HT-29 (cell line): ENCODE measurements around the gene MXD1. TPM values are rescaled to one million over a fixed set of nuclear protein-coding genes. Genes with fewer than 3 reads are reported as not detected.
A peak's percentile ranks its signal among the peaks of the same experiment; 100 is the strongest.
"Not testable (repeated sequence)": the region's sequence is repeated elsewhere in the genome, so short reads cannot be mapped to it uniquely, and the experiment has no call there.

Experiments used
- DNase-seq: peaks from one replicate; pipeline ENCODE4 v3.0.0-alpha.2; 2015; ENCODE audit warnings: low spot score
- total RNA-seq: library from RNA; depleted of rRNA; stranded (reverse); fragments of >200 nt; shearing (Covaris generic); gene quantifications from 2 replicates; pipeline ENCODE4 v1.2.3, GENCODE V29; 2014; rRNA removed

Gene MXD1, protein sequence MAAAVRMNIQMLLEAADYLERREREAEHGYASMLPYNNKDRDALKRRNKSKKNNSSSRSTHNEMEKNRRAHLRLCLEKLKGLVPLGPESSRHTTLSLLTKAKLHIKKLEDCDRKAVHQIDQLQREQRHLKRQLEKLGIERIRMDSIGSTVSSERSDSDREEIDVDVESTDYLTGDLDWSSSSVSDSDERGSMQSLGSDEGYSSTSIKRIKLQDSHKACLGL
- total RNA-seq: 18.3 and 22.3 TPM in 2 replicates

- no peak for DNase-seq
Observed at GRCh38 chr2:69914950-69915945, at the start of gene MXD1. Gene MXD1 (plus strand): TSS chr2:69915109. CDS start chr2:69915331, 222 bp downstream.

GRCh38 chr2:69888451-69888850 is 26.5 kb upstream of the MXD1 start:
- DNase-seq: no peak

DNA sequence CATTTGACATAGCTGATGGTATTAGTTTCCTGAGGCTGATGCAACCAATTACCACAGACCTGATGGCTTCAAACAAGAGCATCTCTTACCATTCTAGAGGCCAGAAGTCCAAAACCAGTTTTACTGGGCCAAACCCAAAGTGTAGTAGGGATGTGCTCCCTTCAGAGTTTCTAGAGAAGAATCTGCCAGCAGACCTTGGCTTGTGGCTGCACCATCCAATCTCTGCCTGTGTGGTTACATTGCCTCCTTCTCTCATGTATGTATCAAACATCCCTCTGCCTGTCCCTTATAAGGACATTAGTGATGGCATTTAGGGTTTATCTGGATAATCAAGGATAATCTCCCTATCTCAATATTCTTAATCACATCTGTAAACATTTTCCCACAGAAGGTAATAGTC is 25.6 kb upstream of the MXD1 start:
- no peak for DNase-seq

GRCh38 chr2:69890881-69891280 is 24.0 kb upstream of the MXD1 start:
- no peak for DNase-seq

- DNase-seq: not testable (repeated sequence)
Observed at GRCh38 chr2:69892838-69893424, 22.0 kb upstream of the MXD1 start.

GRCh38 chr2:69893684-69894551 is 21.0 kb upstream of the MXD1 start, which contains the start of gene SNRNP27:
Gene SNRNP27 (plus strand): TSS chr2:69893956. CDS start chr2:69893985, 29 bp downstream.
- peak; percentile 84 for DNase-seq

DNA sequence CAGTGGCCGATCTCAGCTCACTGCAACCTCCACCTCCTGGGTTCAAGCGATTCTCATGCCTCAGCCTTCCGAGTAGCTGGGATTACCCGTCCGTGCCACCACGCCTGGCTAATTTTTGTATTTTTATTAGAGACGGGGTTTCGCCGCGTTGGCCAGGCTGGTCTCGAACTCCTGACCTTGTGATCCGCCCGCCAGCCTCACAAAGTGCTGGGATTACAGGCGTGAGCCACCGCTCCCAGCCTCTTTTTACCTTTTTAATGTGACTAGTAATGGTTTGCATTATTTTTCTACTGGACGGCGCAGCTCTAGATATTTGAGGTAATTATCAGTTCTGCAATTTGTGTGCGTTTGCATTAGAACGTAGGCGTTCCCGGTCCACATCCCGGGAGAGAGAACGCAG is 20.2 kb upstream of the MXD1 start:
- DNase-seq: not testable (repeated sequence)

- no peak for DNase-seq
Observed at GRCh38 chr2:69902213-69902922, 12.5 kb upstream of the MXD1 start.

- no peak for DNase-seq
Observed at GRCh38 chr2:69907216-69907615, 7.7 kb upstream of the MXD1 start.

- peak; percentile 60 for DNase-seq
Observed at GRCh38 chr2:69911985-69912563, 2.8 kb upstream of the MXD1 start.

GRCh38 chr2:69914164-69914949 is 552 bp upstream of the MXD1 start:
- DNase-seq: peak; percentile 99

DNA sequence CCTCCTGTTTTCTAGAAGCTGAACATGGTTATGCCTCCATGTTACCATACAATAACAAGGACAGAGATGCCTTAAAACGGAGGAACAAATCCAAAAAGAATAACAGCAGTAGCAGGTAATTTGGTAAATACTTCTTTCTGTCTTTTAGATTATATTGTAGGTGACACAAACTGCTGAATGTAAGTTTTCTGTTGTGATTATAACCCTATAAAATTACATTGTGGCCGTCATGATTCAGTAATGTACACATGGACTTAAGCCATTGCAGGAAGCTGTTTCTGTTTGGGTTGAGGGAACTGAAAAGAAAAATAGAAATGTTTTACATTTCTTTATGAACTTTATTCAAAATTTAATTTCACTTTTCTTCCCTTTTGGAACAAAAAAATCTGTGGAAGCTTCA is 1.2 kb downstream of the MXD1 start:
- no peak for DNase-seq

DNA sequence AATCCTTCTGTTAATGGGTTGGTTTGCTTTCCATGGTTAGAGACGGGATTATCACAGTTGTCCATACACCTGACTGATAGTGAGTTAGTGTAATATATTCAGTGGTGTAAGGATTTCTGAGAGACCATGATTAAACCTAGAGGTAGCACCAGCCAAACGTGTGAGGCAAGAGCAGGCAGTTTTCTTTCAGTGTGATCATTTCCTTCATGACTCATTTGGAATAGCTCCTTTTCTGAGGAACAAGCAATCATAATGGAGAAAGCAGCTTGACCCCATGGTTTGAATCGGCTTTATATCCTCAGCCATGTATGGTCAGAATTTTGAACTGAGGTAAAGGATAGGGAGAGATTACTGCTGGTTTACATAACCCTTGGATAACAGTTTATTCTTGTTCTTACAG is 2.9 kb downstream of the MXD1 start:
- no peak for DNase-seq

DNA sequence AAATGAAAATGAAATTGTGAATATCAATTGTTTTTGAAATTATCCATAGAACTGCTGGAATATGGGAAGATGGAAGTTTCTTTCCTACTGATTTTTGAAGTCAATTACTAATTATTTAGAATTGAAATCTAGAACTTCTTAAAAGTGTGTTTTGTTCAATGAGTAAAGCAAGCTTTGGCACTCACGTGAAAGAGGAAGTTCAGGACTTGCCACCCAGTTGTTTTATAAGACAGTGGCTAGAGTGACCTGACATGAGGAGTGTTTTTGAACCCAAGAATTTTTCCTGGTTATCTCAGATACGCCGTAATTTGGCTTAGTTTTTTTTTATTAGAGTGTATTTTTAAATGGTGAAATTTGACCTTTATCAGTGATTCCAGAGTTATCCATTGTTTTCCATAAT is 3.5 kb downstream of the MXD1 start:
- no peak for DNase-seq

GRCh38 chr2:69923116-69923515 is 8.2 kb downstream of the MXD1 start:
- DNase-seq: no peak

DNA sequence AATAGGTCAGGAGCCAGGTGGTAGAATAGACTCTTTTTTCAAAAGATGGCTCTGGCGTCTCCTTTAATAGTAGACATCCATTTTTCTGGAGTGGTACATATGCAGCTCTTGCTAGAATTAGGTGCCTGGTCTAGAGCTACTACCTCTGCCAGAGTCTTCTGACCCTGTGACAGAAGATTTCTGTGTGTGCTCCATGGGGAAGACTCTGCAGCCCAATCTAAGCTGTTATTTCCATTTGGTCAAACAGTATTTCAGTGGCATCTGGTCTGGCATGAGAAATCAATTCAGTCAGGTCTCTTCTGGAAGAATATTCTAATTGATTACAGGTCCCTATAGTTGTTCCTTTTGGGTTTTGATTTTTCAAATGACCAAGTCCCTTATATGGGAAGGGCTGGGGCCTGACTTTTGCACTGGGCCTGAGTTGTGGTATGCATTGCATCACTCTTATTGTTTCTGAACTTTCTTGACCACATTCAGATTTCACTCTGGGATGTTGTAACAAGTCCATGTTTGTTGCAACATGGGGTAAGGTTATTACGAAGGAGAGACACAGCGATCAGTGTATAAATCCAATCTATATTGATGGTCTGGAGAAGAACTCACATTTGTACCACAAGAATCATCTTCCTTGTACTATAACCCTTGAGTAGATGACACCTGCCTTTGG is 12.1 kb downstream of the MXD1 start:
- DNase-seq: no peak

- DNase-seq: no peak
Observed at GRCh38 chr2:69931832-69932595, 17.1 kb downstream of the MXD1 start.

DNA sequence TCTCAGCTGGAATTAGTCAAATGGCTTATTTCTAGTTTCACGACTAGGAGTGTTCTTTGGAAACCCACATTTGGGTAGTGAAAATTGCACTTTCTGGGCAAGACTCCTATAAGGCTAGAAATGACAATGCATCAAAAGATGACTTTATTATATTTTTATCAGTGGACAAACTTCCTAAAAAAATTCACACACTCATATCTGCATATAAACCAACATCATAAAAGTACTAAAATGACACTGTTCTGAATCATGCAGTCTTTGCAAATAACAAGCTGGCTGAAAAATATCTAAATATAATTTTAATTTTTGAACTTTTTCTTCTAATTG is 17.6 kb downstream of the MXD1 start:
- no peak for DNase-seq
